ENCODE measurements around the gene ANGPTL8. TPM values are rescaled to one million over a fixed set of nuclear protein-coding genes. Genes with fewer than 3 reads are reported as not detected.

The ANGPTL8 gene
- total RNA-seq, 1 experiment from 2014 or later: not detected

DNA sequence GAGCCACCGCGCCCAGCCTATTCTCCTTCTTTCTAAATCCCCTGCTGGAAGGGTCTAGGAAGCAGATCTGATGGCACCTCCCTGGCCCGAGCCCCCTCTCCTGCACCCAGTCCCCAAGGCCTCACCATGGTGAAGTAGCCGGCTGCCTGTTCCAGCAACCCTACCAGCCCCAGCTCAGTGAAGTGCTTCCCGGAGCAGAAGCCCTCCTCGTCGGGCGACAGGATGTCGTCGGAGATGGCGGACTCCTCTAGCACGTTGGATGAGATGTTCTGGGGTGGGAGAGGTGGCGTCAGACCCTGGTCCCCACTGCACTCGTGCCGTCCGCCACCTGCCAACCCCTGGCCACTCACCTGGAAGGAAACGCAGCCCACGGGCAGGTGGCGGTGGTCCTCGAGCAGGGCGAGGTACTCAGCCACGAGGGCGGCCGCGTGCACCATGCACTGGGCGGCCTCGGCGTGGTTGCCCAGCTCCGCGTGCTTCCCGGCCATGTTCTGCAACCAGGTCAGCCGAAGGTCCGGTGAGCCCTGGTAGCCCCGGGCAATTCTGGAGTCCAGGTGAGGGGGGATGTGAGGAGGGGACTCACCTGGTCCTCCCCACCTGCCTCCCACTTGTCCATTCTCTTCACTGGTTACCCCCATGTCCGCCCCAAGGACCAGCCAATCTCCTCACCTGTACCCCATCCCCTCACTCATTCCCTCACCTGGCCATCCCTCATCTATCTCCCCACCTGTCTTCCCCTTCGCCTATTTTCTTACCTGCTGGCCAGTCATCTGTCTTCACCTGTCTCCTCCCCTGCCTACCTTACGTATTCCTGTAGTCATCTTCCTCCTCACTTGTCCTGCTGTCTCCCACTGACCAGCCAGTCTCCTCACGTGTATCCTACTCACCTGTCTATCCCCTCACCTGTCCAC is 30.6 kb upstream of the ANGPTL8 start (continued):
- TF ChIP-seq PRDM15 (CRISPR knock-in tag; IDR thresholded peaks at IDR 0.05): no peak

GRCh38 chr19:11209839-11210655 is 29.4 kb upstream of the ANGPTL8 start:
- H3K27ac Mint-ChIP-seq: no peak overlapping the region
- H3K9me3 Mint-ChIP-seq: no peaks in the 10 kb centered on the region
- H3K36me3 Mint-ChIP-seq: peaks cover 12% of the 10 kb centered on the region
- H3K4me3 Mint-ChIP-seq: no peak overlapping the region
- CTCF ChIA-PET: no interaction called here
- POLR2A ChIA-PET: no interaction called here
- ATAC-seq (no peak), DNase-seq (ENCODE audit: low spot score) (no peak)
- H3K27me3 Mint-ChIP-seq (ENCODE audit: low read depth): no peaks in the 10 kb centered on the region
- H3K4me1 Mint-ChIP-seq: no peaks in the 10 kb centered on the region
- TF ChIP-seq ZNF138 (CRISPR knock-in tag; conservative IDR thresholded peaks at IDR 0.05): no peak
- TF ChIP-seq FOXJ3 (CRISPR knock-in tag; IDR thresholded peaks at IDR 0.05; ENCODE audit: borderline replicate concordance): no peak
- no peak for TF ChIP-seq CTCF (IDR thresholded peaks at IDR 0.05)
- TF ChIP-seq GABPB1 (CRISPR knock-in tag; IDR thresholded peaks at IDR 0.05): no peak
- TF ChIP-seq, protein P1, sequence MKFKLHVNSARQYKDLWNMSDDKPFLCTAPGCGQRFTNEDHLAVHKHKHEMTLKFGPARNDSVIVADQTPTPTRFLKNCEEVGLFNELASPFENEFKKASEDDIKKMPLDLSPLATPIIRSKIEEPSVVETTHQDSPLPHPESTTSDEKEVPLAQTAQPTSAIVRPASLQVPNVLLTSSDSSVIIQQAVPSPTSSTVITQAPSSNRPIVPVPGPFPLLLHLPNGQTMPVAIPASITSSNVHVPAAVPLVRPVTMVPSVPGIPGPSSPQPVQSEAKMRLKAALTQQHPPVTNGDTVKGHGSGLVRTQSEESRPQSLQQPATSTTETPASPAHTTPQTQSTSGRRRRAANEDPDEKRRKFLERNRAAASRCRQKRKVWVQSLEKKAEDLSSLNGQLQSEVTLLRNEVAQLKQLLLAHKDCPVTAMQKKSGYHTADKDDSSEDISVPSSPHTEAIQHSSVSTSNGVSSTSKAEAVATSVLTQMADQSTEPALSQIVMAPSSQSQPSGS (CRISPR knock-in tag; IDR thresholded peaks at IDR 0.05; ENCODE audit: borderline replicate concordance, low read depth): no peak
- TF ChIP-seq JAZF1 (CRISPR knock-in tag; IDR thresholded peaks at IDR 0.05): no peak
- no peak for TF ChIP-seq FOXP1 (CRISPR knock-in tag; IDR thresholded peaks at IDR 0.05; ENCODE audit: borderline replicate concordance)
- TF ChIP-seq, protein P2, sequence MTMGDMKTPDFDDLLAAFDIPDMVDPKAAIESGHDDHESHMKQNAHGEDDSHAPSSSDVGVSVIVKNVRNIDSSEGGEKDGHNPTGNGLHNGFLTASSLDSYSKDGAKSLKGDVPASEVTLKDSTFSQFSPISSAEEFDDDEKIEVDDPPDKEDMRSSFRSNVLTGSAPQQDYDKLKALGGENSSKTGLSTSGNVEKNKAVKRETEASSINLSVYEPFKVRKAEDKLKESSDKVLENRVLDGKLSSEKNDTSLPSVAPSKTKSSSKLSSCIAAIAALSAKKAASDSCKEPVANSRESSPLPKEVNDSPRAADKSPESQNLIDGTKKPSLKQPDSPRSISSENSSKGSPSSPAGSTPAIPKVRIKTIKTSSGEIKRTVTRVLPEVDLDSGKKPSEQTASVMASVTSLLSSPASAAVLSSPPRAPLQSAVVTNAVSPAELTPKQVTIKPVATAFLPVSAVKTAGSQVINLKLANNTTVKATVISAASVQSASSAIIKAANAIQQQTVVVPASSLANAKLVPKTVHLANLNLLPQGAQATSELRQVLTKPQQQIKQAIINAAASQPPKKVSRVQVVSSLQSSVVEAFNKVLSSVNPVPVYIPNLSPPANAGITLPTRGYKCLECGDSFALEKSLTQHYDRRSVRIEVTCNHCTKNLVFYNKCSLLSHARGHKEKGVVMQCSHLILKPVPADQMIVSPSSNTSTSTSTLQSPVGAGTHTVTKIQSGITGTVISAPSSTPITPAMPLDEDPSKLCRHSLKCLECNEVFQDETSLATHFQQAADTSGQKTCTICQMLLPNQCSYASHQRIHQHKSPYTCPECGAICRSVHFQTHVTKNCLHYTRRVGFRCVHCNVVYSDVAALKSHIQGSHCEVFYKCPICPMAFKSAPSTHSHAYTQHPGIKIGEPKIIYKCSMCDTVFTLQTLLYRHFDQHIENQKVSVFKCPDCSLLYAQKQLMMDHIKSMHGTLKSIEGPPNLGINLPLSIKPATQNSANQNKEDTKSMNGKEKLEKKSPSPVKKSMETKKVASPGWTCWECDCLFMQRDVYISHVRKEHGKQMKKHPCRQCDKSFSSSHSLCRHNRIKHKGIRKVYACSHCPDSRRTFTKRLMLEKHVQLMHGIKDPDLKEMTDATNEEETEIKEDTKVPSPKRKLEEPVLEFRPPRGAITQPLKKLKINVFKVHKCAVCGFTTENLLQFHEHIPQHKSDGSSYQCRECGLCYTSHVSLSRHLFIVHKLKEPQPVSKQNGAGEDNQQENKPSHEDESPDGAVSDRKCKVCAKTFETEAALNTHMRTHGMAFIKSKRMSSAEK (CRISPR knock-in tag; IDR thresholded peaks at IDR 0.05; ENCODE audit: borderline replicate concordance): no peak
- TF ChIP-seq, protein P3, sequence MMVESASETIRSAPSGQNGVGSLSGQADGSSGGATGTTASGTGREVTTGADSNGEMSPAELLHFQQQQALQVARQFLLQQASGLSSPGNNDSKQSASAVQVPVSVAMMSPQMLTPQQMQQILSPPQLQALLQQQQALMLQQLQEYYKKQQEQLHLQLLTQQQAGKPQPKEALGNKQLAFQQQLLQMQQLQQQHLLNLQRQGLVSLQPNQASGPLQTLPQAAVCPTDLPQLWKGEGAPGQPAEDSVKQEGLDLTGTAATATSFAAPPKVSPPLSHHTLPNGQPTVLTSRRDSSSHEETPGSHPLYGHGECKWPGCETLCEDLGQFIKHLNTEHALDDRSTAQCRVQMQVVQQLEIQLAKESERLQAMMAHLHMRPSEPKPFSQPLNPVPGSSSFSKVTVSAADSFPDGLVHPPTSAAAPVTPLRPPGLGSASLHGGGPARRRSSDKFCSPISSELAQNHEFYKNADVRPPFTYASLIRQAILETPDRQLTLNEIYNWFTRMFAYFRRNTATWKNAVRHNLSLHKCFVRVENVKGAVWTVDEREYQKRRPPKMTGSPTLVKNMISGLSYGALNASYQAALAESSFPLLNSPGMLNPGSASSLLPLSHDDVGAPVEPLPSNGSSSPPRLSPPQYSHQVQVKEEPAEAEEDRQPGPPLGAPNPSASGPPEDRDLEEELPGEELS (CRISPR knock-in tag; IDR thresholded peaks at IDR 0.05): no peak
- TF ChIP-seq, protein P4, sequence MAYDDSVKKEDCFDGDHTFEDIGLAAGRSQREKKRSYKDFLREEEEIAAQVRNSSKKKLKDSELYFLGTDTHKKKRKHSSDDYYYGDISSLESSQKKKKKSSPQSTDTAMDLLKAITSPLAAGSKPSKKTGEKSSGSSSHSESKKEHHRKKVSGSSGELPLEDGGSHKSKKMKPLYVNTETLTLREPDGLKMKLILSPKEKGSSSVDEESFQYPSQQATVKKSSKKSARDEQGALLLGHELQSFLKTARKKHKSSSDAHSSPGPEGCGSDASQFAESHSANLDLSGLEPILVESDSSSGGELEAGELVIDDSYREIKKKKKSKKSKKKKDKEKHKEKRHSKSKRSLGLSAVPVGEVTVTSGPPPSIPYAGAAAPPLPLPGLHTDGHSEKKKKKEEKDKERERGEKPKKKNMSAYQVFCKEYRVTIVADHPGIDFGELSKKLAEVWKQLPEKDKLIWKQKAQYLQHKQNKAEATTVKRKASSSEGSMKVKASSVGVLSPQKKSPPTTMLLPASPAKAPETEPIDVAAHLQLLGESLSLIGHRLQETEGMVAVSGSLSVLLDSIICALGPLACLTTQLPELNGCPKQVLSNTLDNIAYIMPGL (CRISPR knock-in tag; IDR thresholded peaks at IDR 0.05): no peak
- TF ChIP-seq ZNF396 (CRISPR knock-in tag; IDR thresholded peaks at IDR 0.05; ENCODE audit: borderline replicate concordance): no peak
- TF ChIP-seq OVOL2 (CRISPR knock-in tag; IDR thresholded peaks at IDR 0.05; ENCODE audit: borderline replicate concordance): no peak
- TF ChIP-seq MXD4 (CRISPR knock-in tag; IDR thresholded peaks at IDR 0.05; ENCODE audit: borderline replicate concordance): no peak
- no peak for TF ChIP-seq ZNF232 (CRISPR knock-in tag; IDR thresholded peaks at IDR 0.05)
- no peak for TF ChIP-seq JUN (CRISPR knock-in tag; IDR thresholded peaks at IDR 0.05)
